Amygdala (tissue), 56 donors: ENCODE measurements around the gene OPA3.
"Not testable (repeated sequence)": the region's sequence is repeated elsewhere in the genome, so short reads cannot be mapped to it uniquely, and the experiment has no call there.

Experiments
- DNase-seq, 56 donors: peaks; one replicate each; lab custom pipeline; 2025; lab: John Stamatoyannopoulos, UW

OPA3 gene

DNA sequence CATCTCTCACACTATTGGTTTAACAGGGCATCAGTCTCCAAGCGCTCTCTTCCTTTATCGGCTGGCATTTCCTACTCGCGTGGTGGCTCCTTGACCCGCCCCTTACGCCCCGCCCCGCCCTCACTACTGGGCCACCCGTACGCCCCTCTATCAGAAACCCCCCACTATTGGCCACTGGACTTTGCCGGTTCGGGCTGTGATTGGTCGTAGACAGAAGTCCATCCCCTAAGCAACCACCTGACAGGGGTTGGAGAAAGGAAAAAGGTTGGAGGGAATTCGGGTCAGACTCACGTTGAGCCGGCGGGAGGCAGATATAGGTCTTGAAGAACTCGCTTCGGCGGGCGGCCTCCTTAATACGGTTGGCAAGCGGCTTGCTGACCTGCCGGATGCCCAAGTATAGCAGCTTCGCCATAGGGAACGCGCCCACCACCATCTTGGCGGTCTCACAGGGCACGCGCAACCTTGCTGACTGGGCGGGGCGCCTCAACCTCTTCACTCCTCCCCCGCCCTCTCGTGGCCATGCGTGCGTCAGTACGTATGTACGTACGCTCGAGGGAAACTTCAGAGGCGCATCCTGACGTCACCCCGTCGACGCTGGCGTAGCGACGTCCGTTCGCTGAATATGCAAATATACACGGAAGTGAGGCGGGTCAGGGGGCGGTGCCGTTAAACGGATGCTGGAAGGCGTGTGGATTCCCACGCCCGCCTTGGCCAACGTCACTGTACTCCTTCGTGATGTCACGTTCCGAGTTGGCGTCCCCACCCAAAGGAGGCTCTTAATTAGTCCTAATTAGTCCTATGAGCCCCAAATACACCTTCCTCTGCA lies at the start of gene OPA3:
OPA3 (minus strand) TSS at position 471 of the 826 bp plus-strand sequence; CDS start at position 433, 38 bp downstream.
- DNase-seq = peak; percentile 96 to 100 (median 99)

DNA sequence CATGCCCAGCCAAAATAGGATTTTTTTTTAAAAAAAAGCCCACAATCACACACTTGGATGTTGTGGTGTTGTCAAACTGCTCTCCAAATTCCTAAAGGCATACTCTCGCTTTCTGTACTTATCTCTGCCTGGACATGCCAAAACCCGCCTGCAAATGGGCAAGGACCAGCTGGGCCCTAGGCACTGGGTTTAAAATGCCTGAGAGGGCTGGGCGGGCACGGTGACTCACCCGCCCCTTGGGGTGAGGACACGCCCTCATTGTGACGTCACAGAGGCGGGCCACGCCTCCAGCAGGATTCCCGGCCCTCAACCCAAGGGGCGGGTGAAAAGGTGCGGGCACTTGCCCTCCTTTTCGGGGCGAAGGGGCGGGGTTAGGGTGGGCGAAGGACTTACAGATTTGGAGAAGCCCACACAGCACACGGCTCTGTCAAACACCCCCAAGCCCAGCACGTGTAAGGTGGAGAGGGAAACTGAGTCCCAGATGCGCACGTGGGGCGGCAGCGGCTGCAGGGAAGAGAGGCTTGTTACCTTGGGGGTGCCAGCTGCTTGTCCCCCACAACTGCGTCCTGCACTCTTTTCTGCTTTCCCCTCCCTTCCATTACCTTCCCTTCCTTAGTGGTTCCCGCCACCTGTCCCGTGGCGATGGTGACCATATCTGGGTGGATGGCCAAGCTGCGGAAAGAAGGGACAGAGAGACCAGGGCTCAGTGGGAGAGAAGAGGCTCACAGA lies 48.0 kb upstream of the OPA3 start:
- DNase-seq = peak in 19 of 56 donors; percentile 3 to 68 (median 29)

DNA sequence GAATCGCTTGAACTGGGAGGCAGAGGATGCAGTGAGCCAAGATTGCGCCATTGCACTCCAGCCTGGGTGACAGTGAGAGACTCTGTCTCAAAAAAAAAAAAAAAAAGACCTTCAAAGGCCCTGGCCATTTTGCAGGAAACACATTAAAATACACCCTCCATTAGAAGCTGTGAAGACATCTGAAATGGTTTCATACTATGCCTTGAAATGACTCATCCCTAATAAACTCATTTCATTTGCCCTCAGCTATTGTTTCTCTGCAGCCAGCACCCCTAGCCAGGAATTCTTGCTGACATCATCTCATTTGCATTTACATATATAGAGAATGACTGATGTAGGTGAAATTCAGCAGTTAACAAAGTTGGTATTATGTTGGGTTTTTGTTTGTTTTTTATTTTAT lies 45.9 kb upstream of the OPA3 start:
- no peak for DNase-seq

GRCh38 chr19:45629704-45630103 lies 45.1 kb upstream of the OPA3 start:
- DNase-seq = no peak

- not testable (repeated sequence) for DNase-seq
Observed at GRCh38 chr19:45628219-45628618, 43.6 kb upstream of the OPA3 start.

- no peak for DNase-seq
Observed at GRCh38 chr19:45623984-45624383, 39.4 kb upstream of the OPA3 start.

DNA sequence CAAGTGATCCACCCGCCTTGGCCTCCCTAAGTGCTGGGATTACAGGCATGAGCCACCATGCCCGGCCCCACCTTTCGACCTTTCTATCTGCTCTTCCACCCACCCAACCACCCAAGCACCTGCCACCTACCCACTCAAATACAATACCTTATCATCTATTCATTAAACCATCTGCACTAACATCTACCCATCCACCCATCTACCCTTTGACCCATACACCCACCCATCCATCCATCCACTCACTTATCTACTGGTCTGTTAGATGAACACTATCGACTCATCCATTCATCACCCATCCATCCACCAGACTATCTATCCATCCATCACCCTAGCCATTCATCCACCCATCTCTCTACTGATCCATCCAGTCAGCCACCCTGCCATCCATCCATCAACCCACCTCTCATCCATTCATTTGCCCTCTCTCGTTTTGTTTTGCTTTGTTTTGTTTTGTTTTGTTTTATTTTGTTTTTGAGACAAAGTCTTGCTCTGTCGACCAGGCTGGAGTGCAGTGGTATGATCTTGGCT lies 37.4 kb upstream of the OPA3 start:
- DNase-seq = no peak

DNA sequence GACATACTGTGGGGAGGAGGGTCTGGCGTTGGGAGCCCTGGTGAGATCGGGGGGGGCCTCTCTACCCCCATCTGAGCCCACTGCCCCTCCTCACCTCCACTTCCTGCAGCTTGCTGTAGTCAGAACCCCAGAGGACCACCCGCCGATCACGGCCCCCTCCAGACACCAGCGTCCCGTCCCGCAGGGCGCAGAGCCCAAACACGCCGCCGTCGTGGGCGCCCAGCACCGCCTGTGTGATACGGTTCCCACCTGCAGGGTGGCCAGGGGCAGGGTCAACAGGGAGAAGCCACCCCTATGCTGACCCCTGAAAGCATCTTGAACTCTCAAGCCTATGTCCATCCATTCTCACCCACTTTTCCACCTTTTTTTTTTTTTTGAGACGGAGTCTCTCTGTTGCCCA lies 36.8 kb upstream of the OPA3 start:
- no peak for DNase-seq

GRCh38 chr19:45616704-45617017 lies 32.1 kb upstream of the OPA3 start:
- no peak for DNase-seq

GRCh38 chr19:45615795-45616703 lies 31.4 kb upstream of the OPA3 start:
- DNase-seq = peak in 5 of 56 donors; percentile 13 to 66 (median 21)

GRCh38 chr19:45615056-45615455 lies 30.5 kb upstream of the OPA3 start:
- not testable (repeated sequence) for DNase-seq

DNA sequence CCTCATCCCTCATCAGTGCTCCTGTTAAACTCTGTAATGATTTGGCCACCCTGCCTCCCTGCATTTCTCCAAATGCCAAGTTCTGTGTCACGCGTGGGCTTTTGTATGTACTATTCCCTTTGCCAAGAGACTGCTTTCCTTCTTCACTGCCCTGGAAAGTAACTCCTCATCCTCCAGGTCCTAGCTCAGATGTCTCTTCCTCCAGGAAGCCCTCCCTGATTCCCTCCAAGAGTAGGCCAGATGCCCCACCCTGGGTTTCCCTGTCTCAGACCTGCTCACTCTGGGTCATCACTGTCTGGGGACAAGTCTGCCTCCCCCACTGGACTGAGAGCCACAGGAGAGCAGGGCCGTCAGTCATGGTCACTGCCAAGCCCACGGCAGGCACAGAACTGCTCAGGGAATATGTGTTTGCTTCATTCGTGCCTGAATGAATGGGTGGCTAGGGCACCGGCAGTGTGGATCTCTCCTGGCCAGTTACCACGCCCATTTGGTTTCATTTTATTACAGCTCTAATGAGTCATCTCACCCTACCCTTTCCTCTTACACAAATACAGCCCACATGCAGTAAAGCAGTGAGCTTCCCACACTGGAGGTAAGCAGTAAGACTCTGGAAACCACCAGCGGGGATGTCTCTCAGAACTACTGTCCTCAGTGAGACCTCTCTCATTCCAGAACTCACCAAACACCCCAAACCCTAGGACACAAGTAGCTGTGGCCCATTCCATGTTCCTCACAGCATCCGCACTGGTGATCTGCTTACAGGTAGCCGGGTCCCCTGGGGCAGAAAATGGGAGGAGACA lies 29.5 kb upstream of the OPA3 start:
- no peak for DNase-seq

DNA sequence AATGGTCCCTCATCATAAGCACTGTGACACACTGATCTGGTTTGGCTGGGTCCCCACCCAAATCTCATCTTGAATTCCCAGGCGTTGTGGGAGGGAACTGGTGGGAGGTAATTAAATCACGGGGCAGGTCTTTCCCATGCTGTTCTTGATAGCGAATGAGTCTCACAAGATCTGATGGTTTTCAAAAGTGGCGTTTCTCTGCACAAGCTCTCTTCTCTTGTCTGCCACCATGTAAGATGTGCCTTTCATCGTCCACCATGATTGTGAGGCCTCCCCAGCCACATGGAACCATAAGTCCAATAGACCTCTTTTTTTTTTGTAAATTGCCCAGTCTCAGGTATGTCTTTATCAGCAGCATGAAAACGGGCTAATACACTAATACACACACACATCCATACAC lies 24.3 kb upstream of the OPA3 start:
- DNase-seq = no peak

DNA sequence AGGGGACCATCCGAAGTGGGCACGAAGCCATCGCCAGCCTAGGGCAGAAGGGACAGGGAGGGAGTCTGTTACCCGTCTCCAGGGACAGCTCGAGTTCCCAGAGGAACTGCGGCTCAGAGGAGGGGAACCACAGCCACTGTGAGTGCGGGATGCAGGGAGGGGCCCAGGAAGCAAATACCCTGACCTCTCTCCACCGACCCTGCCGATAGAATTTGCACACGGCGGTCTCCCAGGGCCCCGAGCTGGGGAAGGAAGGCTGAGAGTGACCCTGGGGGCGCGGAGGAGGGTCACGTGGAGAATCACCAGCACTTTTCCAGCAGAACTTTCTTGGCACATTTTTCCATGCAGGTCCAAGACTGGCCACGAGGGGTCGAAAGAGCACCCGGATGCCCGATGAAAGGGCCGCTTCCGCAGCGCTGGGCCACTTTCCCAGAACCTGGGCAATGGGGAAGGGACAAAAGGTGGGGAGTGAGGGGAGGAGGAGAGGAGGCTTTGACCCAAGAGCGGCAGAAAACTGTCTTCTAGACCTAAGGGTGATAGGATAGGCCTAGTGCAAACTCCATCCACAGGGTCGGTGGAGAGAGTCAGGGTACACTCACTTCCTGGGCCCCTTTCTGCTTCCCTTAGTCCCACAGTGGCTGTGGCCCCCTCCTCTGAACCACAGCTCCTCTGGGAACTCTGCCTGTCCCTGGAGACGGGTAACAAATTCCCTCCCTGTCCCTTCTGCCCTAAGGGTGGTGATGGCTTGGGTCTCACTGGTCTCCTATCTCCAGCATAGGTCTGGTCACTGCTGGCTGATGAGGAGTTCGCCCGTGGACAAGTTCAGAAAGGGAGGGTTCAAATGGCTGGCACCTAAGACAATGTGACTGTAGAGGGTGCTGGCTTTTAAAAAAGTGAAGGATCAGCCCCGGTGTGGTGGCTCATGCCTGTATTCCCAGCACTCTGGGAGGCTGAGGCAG lies 22.7 kb upstream of the OPA3 start:
- DNase-seq = peak in 49 of 56 donors; percentile 3 to 74 (median 44)

- DNase-seq = peak in 1 of 56 donors; percentile 2
Observed at GRCh38 chr19:45601524-45602374, 17.1 kb upstream of the OPA3 start, which contains the start of gene GPR4. TSS of gene GPR4 (minus strand) at chr19:45602212. CDS start at chr19:45591866, 10,346 bp downstream.

- DNase-seq = no peak
Observed at GRCh38 chr19:45601115-45601514, 16.5 kb upstream of the OPA3 start.

DNA sequence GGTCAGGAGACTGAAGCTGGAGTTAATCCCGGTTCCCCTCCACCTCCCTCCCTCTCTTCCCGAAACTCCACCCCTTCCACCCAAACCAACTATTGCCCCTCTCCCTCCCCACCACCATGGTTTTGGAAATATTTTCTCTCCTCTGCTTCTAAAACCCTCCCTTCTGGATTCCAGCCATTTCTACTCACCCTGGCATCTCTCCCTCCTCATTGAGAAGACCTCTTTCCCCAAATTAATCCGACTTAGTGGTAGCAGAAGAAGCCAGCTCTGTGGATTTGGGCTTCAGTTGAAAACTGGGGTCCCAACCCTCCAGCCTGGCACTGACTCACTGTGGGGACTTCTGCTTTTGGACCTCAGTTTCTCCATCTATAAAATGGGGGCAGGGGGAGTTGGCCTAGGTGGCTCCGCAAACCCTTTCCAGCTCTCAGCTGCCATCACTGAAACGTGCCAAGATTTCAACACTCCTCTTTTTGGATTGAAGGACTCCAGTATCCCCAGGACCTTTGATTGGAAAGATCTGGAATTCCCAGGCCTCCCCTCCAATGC lies 15.8 kb upstream of the OPA3 start:
- no peak for DNase-seq
